ENCODE measurements around the gene F2RL2. TPM values are rescaled to one million over a fixed set of nuclear protein-coding genes. Genes with fewer than 3 reads are reported as not detected.

F2RL2 gene
- total and polyA plus RNA-seq, 12 donors, result 0.08 to 1.5 (median 0.36) TPM; not detected in 2

DNA sequence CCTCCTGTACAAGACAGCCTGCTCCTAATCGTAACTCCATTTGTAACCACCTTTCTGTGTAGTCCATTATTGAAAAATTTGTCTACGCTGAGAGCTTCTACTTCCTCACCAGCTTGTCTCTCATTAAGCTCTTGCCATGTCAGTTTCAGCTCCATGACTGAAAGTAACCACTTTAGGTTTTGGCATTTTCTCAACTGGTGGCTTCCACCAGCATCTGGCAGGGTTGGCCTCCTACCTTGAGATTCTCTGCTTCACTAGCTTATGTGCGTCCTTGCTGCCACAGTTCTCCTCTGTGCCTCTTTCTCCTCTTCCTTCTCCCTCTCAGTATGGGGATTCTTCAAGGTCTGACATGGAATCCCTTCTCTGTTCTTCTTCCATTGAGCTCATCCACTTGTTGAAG is 31.8 kb downstream of the F2RL2 start:
- Histone ChIP-seq H3K9me3 (replicated peaks in 1 of 3) (no peaks in the 10 kb centered on the region), H3K36me3 (replicated peaks in 1 of 2) (peaks cover 0 to 4% of the 10 kb centered on the region in 2 donors), H3K27ac (no peak overlapping the region), H3K4me3 (no peak overlapping the region), H3K27me3 (no peaks in the 10 kb centered on the region), H3K4me1 (replicated peaks in 1 of 2) (no peaks in the 10 kb centered on the region)
- 96 to 99% (median 97%) methylated on average over 3 of the region's 3 CpGs for WGBS, 4 donors
- TF ChIP-seq, protein P1, sequence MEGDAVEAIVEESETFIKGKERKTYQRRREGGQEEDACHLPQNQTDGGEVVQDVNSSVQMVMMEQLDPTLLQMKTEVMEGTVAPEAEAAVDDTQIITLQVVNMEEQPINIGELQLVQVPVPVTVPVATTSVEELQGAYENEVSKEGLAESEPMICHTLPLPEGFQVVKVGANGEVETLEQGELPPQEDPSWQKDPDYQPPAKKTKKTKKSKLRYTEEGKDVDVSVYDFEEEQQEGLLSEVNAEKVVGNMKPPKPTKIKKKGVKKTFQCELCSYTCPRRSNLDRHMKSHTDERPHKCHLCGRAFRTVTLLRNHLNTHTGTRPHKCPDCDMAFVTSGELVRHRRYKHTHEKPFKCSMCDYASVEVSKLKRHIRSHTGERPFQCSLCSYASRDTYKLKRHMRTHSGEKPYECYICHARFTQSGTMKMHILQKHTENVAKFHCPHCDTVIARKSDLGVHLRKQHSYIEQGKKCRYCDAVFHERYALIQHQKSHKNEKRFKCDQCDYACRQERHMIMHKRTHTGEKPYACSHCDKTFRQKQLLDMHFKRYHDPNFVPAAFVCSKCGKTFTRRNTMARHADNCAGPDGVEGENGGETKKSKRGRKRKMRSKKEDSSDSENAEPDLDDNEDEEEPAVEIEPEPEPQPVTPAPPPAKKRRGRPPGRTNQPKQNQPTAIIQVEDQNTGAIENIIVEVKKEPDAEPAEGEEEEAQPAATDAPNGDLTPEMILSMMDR (IDR thresholded peaks at IDR 0.05), result no peak
- TF ChIP-seq POLR2A (IDR thresholded peaks at IDR 0.05), result no peak
- intact Hi-C loops (cut with DNase I), result no loop called here
- no peak for DNase-seq

GRCh38 chr5:76590027-76590426 is 33.2 kb downstream of the F2RL2 start:
- no peaks in the 10 kb centered on the region for H3K4me1 ChIP-seq (replicated peaks in 1 of 2)
- 92 to 100% (median 94%) methylated on average over 1 of the region's 1 CpG for WGBS, 4 donors
- no peak for TF ChIP-seq POLR2A (IDR thresholded peaks at IDR 0.05)
- TF ChIP-seq, protein P1 (IDR thresholded peaks at IDR 0.05), result no peak
- H3K27ac ChIP-seq, result no peak overlapping the region
- H3K4me3 ChIP-seq, result no peak overlapping the region
- H3K27me3 ChIP-seq, result no peaks in the 10 kb centered on the region
- no peak for DNase-seq
- peaks cover 0 to 4% of the 10 kb centered on the region in 2 donors for H3K36me3 ChIP-seq (replicated peaks in 1 of 2)
- no peaks in the 10 kb centered on the region for H3K9me3 ChIP-seq (replicated peaks in 1 of 3)
- intact Hi-C loops (cut with DNase I), result no loop called here

DNA sequence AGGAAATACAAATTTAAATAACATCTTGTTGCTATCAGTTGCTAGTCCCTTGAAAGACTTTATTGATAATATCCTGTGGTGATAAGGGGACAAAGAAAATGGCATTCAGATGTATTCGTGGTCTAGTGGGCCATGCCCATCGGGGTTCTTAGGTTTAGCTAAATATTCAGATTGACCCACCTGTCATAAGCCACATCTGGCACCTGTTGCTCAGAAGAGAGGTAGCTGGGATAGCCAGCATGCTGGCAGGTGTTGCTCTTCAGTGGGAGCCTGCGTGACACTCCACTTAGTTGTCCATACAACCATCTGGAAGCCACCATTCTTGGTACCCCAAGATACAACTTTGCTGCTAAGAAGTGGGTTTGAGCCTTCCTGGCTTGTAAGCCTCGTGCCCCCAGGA is 36.7 kb downstream of the F2RL2 start:
- H3K27ac ChIP-seq, result no peak overlapping the region
- intact Hi-C loops (cut with DNase I), result no loop called here
- no peak for DNase-seq
- peaks cover 0 to 11% of the 10 kb centered on the region in 2 donors for H3K4me1 ChIP-seq (replicated peaks in 1 of 2)
- H3K4me3 ChIP-seq, result no peak overlapping the region
- H3K36me3 ChIP-seq (replicated peaks in 1 of 2), result no peaks in the 10 kb centered on the region
- 85 to 96% (median 96%) methylated on average over 3 to 4 of the region's 4 CpGs for WGBS, 4 donors
- H3K9me3 ChIP-seq (replicated peaks in 1 of 3), result no peaks in the 10 kb centered on the region
- no peaks in the 10 kb centered on the region for H3K27me3 ChIP-seq
- TF ChIP-seq, protein P1 (IDR thresholded peaks at IDR 0.05), result no peak
- no peak for TF ChIP-seq POLR2A (IDR thresholded peaks at IDR 0.05)

- no peaks in the 10 kb centered on the region for H3K9me3 ChIP-seq (replicated peaks in 1 of 3)
- intact Hi-C loops (cut with DNase I), result no loop called here
- peaks cover 5 to 16% of the 10 kb centered on the region in 2 donors for H3K4me1 ChIP-seq (replicated peaks in 1 of 2)
- H3K27me3 ChIP-seq, result no peaks in the 10 kb centered on the region
- H3K36me3 ChIP-seq (replicated peaks in 1 of 2), result no peaks in the 10 kb centered on the region
- WGBS, 4 donors, result 85 to 93% (median 89%) methylated on average over 3 of the region's 3 CpGs
- no peak overlapping the region for H3K27ac ChIP-seq
- no peak for DNase-seq
- H3K4me3 ChIP-seq, result no peak overlapping the region
- TF ChIP-seq, protein P1 (IDR thresholded peaks at IDR 0.05), result no peak
- no peak for TF ChIP-seq POLR2A (IDR thresholded peaks at IDR 0.05)
These were observed 37.4 kb downstream of the F2RL2 start for GRCh38 chr5:76585783-76586217.
